Dermis blood vessel endothelial cell (primary cell): ENCODE data around the gene DGKE. TPM values are rescaled to one million over a fixed set of nuclear protein-coding genes. Genes with fewer than 3 reads are reported as not detected.
A peak's percentile ranks its signal among the peaks of the same experiment; 100 is the strongest.

ENCODE experiments used
- DNase-seq: peaks from one replicate; pipeline ENCODE4 v3.0.0; 2010
- total RNA-seq: library from RNA; depleted of rRNA; stranded (reverse); fragments of >200 nt; gene quantifications from 2 replicates; pipeline ENCODE4 v1.2.3, GENCODE V29; 2014

Gene DGKE
- 13.0 and 17.9 TPM in 2 replicates for total RNA-seq

DNA sequence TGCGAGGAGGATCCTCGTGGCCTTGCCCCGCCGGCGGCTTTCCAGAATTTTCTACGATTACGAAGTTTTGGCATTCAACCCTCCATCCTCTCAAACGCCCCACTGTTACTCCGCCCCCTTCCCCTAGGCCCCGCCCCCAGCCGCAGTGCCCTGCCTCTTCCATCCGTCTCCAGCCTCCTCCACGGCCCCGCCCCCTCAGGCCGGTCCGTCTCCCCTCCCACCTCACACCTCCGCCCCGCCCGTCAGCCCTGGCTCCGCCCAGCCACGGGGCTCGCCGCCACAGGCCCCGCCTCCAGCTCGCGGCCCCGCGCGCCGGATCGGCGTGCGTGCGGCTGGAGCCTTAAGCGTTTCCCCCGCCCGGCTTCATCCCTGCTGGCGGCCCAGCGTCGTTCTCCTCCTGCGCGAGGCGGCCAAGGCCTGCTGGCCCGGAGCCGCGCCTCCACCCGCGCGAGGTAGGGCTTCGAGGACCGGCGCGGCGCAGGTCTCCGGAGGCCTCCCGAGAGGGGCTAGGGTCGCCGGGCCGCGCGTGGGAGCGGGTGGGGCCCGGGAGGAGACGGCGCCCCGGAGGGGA, at the start of gene DGKE, which contains the start of gene C17orf67:
TSS of gene DGKE (plus strand) at position 343 of the 571 bp plus-strand sequence. CDS start 645 bp downstream, outside the sequence.
TSS of gene C17orf67 (minus strand) at position 112 of the 571 bp plus-strand sequence. CDS start 18,110 bp downstream, outside the sequence.
- peak; percentile 98 for DNase-seq

DNA sequence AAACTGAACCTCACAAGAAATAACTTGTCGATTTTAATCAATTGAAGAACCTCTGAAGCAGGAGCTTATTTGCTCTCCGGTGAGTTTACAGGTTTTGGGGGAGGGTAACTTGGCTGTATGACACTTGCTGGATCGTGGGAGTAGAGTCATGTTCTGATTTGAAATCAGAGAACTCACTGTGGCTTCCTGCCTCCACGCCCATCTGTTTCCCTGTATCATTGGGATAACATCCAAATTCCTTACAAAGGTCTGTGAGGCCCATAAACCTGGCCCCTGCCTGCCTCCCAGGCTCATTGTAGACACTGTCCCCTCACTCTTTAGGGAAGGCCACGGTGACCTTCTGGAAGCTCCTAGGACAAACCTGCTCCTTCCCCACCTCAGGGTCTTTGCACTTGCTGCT, 48.5 kb upstream of the DGKE start:
- peak; percentile 51 for DNase-seq

DNA sequence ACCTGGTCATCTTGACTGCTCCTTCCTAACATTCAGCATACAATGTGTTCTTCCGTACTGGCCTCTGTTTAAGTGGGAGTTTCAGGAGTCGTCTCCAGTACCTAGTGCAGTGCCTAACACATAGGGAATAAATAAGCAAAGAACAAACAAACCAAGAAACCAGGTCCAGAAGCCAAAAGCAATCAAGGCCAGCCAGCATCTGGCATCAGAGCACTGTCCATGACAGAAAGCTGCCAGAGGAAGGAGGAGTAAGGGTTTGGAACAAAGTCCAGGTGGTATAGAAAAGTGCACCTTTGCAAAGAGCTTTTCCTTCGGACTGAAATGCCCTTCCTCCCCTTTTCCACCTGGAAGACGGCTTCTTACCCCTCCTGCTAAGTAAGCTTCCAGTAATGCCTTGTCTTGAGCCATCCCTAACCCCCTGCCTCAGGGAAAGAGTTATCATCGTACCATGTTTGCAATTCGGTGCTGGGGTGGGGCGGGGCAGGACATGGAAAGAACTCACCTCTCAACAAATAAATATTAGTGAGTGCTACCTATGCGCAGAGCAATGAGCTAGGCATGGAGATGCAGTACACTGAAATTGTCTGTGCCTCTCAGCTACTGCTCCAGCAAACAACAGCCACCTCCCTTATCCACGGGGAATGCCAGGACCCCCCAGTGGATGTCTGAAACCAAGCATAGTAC, 47.8 kb upstream of the DGKE start:
- no peak for DNase-seq

DNA sequence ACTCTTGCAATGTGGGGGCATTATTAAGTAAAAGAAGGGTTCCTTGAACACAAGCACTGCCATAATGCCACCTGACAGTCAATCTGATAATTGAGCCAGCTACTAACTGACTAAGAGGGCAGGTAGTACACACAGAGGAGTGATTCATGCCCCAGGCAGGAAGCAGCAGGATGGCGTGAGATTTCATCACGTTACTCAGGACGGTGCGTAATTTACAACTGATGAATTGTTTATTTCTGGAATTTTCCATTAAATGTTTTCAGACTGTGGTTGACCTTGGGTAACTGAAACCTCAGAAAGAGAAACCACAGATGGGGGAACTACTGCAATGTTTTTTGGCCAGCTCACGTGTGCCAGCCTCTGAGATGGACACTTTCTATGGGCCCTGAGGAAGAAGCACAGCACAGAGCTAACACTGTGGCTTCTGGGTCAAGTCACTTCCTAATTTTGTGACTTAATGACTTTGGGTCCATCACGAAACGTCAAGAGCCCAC, 46.9 kb upstream of the DGKE start:
- DNase-seq, result peak; percentile 91

DNA sequence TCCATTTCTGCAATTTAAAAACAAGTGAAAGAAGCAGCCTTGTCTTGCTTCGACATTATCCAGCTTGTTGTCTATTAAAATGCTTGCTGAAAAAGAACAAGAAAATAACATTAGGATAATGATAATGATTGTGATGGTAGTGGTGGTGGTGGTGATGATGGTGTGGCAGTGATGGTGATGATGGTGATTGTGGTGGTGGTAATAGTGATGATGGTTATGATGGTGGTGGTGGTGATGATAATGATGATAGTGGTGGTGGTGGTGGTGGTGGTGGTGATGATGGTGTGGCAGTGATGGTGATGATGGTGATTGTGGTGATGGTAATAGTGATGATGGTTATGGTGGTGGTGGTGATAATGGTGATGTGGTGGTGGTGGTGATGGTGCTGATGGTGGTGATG, 41.7 kb upstream of the DGKE start:
- DNase-seq, result no peak

DNA sequence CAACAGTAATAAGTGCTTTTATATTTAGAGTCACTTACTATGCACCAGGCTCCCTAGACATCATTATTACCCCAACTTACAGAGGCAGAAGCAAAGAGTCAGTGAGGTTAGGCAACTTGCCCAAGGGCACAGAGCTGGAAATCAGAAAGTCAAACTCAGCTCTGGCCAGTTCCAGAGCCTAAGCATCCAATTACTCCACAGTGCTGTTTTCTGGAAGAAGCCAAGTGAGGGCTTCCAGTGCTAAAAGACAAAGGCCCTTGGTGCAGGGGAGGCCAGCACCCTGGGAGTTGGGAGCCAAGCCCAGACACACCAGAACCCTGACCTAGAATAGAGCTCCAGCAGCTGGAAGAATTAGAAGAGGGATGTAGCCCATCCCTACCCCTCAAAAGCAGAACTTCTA, 40.4 kb upstream of the DGKE start:
- DNase-seq, result no peak

DNA sequence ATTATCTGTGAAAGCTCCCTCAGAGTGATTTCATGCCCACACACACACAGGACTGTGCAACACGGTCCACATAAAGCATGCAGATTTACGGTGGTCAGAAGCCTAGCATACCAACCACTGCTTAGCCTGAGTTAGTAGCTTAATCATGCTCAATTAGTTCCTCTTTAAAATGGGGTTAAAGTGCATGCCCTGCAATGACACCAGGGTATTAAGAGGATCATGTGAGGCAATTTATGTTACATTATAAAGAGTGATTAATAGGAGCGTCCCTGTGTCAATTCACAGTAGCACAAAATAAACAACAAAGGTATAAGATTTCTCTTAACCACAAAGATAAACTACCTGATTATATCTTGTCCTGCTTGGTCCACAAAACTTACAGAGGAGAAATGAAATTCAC, 40.0 kb upstream of the DGKE start:
- no peak for DNase-seq

DNA sequence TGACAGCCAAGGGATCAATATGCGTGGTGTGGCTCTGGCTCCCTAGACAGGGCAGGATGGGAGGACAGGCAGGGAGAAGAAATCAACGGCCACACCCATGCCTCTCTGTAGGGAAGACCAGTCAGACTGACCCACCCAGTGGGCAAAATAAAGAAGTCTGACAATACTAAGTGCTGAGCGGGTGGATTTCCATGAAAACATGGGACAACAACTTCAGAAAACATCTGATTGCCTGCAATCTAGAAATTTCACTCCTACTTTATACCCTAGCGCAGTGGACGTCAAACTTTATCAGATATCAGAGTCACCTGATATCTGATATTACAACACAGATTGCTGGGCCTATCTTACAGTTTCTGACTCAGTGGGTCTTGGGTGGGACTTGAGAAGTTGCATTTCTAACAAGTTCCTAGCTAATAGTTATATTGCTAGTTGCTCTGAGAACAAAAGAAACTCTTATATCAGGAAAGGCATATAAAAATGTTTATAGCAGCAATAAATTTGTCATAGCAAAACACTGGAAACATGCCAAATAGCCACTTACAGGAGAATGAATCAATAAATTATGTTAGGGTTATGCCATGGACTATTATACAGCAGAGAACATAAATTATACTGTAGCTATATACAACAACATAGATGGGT, 38.6 kb upstream of the DGKE start:
- DNase-seq, result no peak

DNA sequence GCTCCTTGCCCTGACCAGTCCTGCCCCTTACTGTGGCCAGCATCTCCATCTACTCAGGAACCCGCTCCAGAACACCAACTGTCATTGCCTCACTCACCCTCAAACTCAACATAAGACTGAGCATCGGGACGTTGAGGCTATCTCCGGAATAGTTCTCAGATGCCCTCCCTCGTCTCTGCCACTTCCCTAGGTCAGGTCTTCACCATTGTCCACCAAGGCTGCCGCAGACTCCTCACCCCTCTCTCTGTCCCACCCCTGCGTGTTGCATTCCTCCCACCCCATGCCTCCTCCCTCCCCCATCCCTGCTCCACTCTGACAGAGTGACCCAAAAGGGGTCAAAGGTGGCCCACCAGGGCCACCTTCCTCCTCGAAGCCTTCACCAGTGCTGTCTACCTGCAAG, 37.4 kb upstream of the DGKE start:
- no peak for DNase-seq

DNA sequence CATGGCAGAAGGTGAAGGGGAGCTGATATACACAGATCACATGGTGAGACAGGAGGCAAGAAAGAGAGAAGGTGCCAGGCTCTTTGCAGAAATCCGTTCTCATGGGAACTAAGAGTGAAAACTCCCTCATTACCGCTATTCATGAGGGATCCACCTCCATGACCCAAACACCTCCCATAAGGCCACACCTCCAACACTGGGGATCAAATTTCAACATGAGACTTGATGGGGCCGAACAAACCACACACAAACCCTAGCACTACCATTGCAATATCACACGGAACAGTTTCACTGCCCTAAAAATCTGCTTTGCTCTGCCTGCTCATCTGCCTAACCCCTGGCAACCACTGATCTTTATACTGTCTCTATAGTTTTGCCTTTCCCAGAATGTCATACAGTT, 35.0 kb upstream of the DGKE start:
- DNase-seq, result no peak

DNA sequence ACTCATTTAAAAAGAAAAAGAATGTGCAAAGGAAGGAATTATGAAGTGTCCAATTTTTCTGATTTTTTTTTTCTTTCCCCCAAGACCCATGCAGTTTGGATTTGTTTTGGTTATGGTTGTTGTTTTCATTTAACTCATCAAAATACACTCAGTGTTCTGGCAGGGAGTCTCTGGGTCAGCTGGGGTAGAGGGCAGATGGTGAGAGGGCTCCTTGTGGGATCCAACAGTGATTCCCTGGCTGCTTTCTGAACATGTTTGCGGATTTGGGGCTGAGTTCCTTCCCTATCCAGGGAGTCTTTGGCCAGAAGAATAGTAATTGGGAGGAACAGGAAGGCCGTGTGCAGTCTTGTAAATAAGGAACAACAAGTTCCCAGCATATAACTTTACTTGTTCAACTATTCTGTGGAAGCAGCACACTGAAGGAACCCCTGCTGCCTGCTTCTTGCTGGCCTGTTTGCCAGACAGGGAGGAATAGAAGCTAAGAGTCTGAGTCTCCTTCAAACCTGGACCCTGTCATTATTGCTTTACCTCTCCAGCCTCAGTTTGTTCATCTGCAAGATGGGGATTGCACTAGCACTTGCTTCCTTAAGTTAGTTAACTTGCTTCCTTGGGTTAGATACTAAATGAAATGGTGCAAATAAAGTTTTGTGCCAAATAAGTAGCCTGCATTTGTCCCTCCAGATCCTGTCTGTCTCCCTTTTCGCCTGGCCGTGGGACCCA, 32.3 kb upstream of the DGKE start:
- DNase-seq, result no peak

DNA sequence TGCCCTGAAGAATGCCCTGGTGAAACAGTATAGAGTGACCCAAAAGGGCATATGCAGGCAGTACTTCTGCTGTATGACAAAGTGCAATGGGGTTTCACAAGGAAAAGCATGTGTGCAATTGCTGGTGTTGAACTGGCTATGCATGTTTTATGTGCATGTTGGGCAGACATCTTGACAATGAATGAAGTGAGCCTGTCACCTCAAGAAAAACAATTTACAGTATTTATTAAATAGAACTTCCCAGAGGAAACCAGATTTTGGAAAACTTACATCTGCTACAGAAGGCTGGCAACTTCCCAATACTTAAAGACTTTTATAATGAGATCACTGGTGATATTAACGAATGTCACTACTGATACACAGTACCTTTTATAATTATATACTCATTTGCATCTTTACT, 30.9 kb upstream of the DGKE start:
- no peak for DNase-seq

DNA sequence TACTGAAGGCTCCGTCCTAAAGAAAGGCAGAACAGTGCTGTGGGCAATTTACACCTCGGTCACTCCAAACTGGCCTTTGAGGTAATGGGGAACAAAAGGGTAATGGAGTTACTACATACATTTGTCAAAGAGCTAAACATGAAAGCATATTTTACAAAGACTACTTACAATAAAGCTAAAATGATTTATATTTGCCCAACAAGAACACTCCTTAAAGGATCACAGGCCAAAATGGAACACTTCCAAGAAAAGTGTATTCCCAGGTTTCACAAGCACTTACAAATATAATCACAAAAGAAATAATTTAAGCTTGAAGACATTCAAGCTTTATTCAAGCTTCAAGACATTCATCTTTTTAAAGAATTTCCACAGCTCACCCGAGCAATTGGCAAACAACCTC, 29.5 kb upstream of the DGKE start:
- no peak for DNase-seq

DNA sequence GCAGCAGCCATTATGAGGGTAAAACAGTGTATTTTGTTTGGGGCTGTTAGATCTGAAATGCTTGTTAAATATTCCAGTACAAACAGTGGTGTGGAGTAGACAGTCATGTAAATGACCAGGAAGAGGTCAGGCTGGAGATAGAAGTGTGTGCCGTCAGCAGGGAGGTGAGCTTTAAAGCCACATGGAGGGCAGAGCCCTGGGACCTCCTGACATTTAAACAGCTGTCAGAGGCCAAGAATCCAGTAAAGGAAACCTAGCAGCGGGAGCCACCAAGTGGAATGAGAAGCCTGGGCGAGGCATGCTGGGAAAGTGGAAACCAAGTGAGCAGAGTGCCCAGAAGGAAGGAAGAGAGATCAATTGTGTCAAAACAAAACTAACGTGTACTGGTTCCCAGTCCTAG, 27.0 kb upstream of the DGKE start:
- DNase-seq, result no peak

DNA sequence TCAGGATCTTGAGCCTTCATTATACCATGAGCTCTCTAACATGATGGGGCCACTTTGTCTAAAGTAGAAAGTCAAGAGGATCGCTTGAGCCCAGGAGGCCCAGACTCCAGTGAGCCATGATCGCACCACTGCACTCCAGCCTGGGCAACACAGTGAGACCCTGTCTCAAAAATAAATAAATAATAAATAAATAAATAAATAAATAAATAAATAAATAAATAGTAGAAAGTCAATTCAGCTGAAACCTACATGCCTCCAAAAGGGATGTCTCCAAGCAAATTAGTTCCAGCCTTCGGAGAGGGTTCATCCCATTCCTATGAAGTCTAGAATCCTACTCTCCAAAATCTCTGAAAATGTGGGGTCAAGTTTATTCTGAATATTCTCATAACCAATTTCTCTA, 26.2 kb upstream of the DGKE start:
- no peak for DNase-seq

DNA sequence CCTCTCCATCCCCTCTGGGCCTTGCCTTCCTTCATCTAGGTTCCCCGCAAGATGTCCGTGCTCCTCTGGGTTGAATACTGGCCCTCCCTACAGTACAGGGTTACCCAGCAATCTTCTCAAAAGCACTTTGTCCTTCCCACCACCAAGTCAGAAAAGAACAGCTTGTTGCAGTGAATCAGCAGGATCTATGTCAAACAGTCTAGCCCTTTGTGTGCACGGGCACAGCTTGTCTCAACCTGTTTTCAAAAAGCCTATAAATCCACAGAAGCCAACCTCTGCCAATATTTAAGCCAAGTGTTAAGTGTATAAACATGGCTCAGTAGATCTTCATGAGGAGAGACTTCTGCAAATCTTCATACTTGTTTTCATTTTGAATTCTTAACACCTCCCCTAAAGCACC, 25.4 kb upstream of the DGKE start:
- DNase-seq, result no peak

DNA sequence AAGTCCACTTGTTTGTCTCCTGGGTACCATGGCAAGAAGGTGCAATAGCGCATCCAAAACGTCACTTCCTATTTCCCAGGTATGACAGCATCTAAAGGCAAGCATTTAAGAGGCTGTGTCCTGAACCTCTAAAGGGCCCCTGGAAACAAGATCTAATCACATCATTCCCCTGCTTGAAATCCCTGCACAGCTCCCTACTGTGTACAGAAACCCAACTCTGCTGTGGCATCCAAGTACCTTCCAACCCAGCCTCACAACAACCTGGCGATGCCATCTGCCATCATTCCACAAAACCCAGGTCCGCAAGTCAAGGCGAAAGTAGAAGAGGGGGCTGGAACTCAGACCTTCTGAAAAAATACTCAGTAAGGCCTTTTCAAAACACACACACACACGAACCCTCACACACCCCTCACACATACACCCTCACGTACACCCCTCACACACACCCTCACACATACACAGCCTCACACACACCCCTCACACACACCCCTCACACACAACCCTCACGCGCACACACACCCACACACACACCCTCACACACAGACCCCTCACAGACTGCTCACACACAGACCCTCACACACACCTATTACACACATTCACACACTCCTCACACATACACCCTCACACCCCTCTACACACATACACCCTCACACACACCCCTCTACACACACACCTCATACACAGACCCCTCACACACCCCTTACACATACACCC, 24.7 kb upstream of the DGKE start:
- no peak for DNase-seq

DNA sequence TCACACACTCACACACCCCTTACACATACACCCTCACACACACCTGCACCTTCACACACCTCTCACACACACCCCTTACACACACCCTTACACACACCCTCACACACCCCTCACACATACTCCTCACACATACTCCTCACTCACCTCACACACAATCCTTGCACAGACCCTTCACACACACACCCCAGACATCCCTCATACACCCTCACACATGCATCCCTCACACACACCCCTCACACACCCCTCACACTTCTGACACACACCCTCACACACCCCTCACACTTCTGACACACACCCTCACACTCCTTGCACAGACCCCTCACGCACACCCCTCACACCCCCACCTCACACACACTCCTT, 24.2 kb upstream of the DGKE start:
- DNase-seq, result no peak

DNA sequence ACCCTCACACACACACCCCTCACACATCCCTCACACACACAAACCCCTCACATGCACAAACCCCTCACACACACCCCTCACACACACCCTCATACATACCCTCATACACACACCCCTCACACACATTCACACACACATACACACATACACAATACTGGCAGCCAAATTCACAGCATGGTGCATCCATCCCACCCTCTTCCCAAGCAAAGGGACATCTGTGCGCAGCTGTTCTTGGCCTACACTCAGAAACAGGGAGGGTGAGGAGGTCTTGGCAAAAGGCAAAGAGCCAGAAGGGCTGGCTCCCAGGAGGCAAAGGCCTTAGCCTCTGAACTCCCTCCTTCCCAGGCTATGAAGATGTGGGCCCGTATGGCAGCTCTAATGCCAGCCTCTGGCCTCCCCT, 23.6 kb upstream of the DGKE start:
- DNase-seq, result no peak

DNA sequence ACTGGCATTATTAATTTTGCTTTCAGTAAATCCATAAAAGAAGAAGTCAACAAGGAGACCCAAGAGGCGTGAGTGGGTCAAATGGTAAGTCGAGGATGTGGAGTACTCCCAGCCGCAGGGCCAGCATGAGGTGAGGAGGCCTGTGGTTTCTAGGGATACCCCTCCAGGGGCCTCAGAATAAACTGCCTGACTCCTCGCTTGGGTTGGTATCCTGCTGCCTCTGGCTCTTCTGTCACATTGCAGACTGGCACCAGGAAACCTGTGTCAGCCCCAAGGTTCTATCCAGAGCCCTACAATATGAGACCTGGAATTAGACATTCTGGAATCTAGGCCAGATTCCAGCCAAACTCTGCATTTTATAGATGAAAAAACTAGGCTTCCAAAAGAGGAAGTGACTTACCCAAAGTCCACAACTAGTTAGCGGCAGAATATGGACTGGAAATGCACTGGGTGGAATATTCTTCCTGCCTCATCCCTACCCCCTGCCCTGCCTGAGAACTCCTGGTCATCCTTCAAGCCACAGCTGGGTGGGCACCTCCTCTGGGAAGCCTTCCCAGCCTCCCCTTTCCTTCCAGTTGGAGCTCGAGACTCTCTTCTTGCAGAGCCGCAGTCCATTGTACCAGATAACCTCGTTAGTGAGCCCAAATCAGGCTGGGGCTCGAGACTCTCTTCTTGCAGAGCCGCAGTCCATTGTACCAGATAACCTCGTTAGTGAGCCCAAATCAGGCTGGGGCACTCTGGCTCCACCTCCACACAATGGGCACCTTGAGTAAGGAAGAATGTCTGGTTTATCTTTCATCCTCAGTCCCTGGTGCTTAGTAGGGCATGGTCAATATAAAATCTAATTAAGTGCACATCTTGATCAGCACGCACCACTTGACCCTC, 22.8 kb upstream of the DGKE start:
- no peak for DNase-seq

DNA sequence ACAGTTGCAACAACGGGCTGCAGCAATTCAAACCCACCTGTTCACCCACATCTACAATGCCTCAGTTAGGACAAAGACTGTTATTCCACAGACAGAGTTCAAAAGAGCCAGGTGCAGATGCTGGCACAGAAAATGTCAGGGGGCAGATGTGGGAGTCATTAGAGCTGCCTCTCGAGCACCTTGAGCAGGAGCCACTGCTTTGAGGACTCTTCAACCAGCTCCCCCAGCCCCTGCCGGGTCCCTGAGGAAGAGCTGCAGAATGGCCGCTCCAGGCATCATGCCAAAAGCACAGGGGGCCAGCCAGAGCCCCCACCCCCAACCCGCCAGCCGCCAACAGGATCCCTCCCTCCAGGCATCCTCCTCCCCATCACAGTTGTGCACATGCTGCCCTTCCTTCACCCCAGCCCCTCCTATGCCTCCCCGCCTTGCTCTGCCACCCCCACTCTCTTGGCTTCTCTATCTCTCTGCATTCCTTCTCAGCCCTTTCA, 21.0 kb upstream of the DGKE start:
- DNase-seq, result no peak

DNA sequence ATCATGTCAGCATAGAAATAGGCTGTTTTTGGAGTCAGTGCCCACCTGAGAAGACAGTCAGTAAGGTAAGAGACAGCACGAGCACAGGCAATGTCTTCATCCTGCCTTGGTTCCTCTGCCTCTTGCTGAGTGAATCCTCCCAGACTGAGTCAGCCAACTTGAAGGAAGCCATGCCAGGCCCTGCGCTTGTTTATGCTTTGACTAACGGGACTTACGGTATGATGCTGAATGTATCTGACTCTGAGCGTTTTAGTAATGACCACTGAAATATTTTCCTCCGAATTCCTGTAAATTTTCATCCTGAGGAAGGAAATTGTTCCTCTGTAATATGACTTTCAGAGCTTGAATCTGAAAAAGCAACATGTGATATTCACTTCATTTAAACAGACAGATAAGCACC, 18.2 kb upstream of the DGKE start:
- DNase-seq, result peak; percentile 74
